IPS DF 6.9 (cell line): ENCODE measurements around the gene ZNF500.

Experiments
- DNase-seq: peaks from one replicate; pipeline ENCODE4 v3.0.0-alpha.2; 2013; ENCODE audit warnings: low read depth, low spot score
- H3K27ac ChIP-seq: one replicate; pipeline ENCODE4 v1.5.1; 2013; ENCODE audit warnings: low read length, control low read depth
- H3K27me3 ChIP-seq: 2 replicates; pipeline ENCODE4 v1.6.1; 2013; ENCODE audit warnings: mild to moderate bottlenecking, low read length; ENCODE audit not compliant: control insufficient read depth, insufficient read depth
- H3K36me3 ChIP-seq: 2 replicates; pipeline ENCODE4 v1.6.1; 2013; ENCODE audit warnings: low read length; ENCODE audit not compliant: control insufficient read depth, insufficient read depth
- H3K4me1 ChIP-seq: 2 replicates; pipeline ENCODE4 v1.6.1; 2013; ENCODE audit warnings: low read length; ENCODE audit not compliant: control insufficient read depth, insufficient read depth
- H3K4me3 ChIP-seq: 2 replicates; pipeline ENCODE4 v1.5.1; 2013; ENCODE audit warnings: mild to moderate bottlenecking, low read length
- H3K9me3 ChIP-seq: 2 replicates; pipeline ENCODE4 v1.6.1; 2013; ENCODE audit warnings: low read length, inconsistent platforms; ENCODE audit not compliant: control insufficient read depth, insufficient read depth
- WGBS: extraction: QIAGEN DNeasy Blood & Tissue Kit; methylation state at CpG from one replicate; pipeline ENCODE4 v1.1.7; 2013; ENCODE audit warnings: mixed read lengths, missing lambda C conversion rate; ENCODE audit not compliant: insufficient read length, insufficient coverage; 5-methylcytosine and 5-hydroxymethylcytosine counted together

ZNF500 gene

GRCh38 chr16:4766875-4767628, at the start of gene ZNF500:
ZNF500 (minus strand) TSS chr16:4767162; CDS start chr16:4765978, 1,184 bp downstream.
- Histone ChIP-seq H3K4me3 (peak within 1 kb of the TSS; percentile 87), H3K27ac (no peak within 1 kb of the TSS), H3K9me3 (no peaks in the 10 kb centered on the region), H3K4me1 (no peaks in the 10 kb centered on the region), H3K36me3 (peaks cover 7% of the 10 kb centered on the region), H3K27me3 (no peaks in the 10 kb centered on the region)
- no CpG with 5 or more reads among the region's 72 CpGs for WGBS
- DNase-seq, result peak; percentile 97

GRCh38 chr16:4814542-4815173, 47.7 kb upstream of the ZNF500 start:
- H3K4me1 ChIP-seq, result no peaks in the 10 kb centered on the region
- H3K27ac ChIP-seq, result no peak overlapping the region
- no peaks in the 10 kb centered on the region for H3K9me3 ChIP-seq
- H3K36me3 ChIP-seq, result peaks cover 25% of the 10 kb centered on the region; the same call in 1 of the 2 replicates
- no peak overlapping the region for H3K4me3 ChIP-seq
- no peaks in the 10 kb centered on the region for H3K27me3 ChIP-seq
- DNase-seq, result no peak
- no CpG with 5 or more reads among the region's 16 CpGs for WGBS

GRCh38 chr16:4814046-4814445, 47.1 kb upstream of the ZNF500 start:
- peaks cover 22% of the 10 kb centered on the region; the same call in 1 of the 2 replicates for H3K36me3 ChIP-seq

DNA sequence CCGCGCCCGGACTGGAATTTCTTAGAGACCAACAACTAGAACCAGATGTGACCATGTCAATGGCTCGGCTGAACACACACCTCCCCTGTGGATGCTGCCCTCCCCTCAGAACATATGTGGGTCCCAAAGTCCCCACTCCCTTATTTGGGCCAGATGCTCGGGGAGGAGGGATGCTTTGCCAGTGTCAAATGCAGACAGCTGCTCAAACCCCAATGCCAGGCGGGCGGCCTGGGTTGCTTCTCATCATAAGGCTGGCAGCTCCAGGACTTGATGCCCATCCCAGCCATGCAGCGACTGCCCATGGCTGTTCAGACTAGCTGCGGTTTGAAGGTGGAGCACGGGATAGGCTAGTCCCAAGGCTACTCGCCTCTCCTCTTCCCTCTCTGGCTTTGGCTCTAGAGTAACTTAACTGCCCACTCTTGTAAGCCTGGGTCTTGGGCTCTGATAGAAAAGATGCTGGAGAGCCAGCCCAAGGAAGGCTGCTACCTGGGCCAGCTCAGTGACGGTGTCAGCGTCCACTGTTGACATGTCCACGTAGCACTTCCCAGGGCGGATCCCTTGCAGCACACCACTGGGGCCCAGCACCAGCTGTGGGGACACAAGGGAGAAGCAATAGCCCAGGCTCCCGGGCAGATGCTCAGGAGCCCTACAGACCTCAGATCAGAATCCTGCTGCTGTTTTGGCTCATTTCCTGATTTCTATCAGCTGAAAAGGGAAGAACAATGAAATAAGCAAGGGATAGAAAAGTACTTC, 46.5 kb upstream of the ZNF500 start:
- WGBS, result no CpG with 5 or more reads among the region's 16 CpGs
- Histone ChIP-seq H3K27me3 (no peaks in the 10 kb centered on the region), H3K4me1 (no peaks in the 10 kb centered on the region), H3K27ac (no peak overlapping the region), H3K4me3 (no peak overlapping the region), H3K9me3 (no peaks in the 10 kb centered on the region), H3K36me3 (peaks cover 22% of the 10 kb centered on the region; the same call in 1 of the 2 replicates)
- no peak for DNase-seq

More at GRCh38 chr16:4814046-4814445, 47.1 kb upstream of the ZNF500 start:
- Histone ChIP-seq H3K4me1 (no peaks in the 10 kb centered on the region), H3K27ac (no peak overlapping the region), H3K4me3 (no peak overlapping the region), H3K9me3 (no peaks in the 10 kb centered on the region), H3K27me3 (no peaks in the 10 kb centered on the region)
- DNase-seq, result no peak

DNA sequence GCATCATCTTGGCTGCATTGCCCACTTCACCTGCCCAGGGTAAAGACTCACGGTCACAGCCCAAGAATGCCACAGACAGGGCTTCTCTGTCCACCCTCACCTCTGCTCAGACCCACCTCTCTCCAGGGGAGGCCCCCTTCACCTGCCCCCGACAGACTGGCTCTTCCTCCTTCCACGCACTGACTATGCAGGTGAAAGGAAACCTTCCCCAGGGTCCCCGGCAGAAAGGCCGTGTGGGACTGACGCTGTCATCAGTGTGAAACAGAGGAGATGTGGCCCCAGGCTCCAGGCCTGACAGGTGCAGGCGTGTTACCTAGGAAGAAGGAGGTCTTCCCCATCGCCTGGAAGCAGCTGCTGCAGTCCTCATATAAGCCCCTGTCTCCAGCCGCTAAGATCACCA, 44.8 kb upstream of the ZNF500 start:
- WGBS, result no CpG with 5 or more reads among the region's 9 CpGs
- Histone ChIP-seq H3K4me3 (no peak overlapping the region), H3K27ac (no peak overlapping the region), H3K36me3 (peaks cover 18% of the 10 kb centered on the region; the same call in 1 of the 2 replicates), H3K27me3 (no peaks in the 10 kb centered on the region), H3K9me3 (no peaks in the 10 kb centered on the region), H3K4me1 (no peaks in the 10 kb centered on the region)
- DNase-seq, result no peak

GRCh38 chr16:4811242-4811641, 44.3 kb upstream of the ZNF500 start:
- no peaks in the 10 kb centered on the region for H3K4me1 ChIP-seq

DNA sequence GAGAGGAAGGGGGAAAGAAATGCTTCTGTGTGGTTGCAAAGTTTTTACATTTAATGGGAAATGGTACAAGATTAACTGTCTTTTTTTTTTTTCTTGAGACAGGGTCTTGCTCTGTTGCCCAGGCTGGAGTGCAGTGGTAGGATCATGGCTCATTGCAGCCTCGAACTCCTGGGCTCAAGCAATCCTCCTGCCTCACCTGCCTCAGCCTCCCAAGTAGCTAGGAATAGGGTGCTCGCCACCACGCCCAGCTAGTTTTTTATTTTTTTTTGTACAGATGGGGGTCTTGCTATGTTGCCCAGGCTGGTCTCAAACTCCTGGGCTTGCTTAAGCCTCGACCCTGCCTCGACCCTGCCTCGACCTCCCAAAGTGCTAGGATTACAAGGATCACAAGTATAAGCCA, 39.3 kb upstream of the ZNF500 start:
- H3K4me1 ChIP-seq, result peaks cover under 1% of the 10 kb centered on the region; the same call in 1 of the 2 replicates
- whole genome bisulfite sequencing, result no CpG with 5 or more reads among the region's 6 CpGs
- H3K27me3 ChIP-seq, result no peaks in the 10 kb centered on the region
- DNase-seq, result no peak
- no peak overlapping the region for H3K27ac ChIP-seq
- no peak overlapping the region for H3K4me3 ChIP-seq
- peaks cover 3% of the 10 kb centered on the region; the same call in 1 of the 2 replicates for H3K36me3 ChIP-seq
- H3K9me3 ChIP-seq, result no peaks in the 10 kb centered on the region

More at GRCh38 chr16:4811242-4811641, 44.3 kb upstream of the ZNF500 start:
- H3K9me3 ChIP-seq, result no peaks in the 10 kb centered on the region
- H3K27ac ChIP-seq, result no peak overlapping the region
- H3K36me3 ChIP-seq, result peaks cover 18% of the 10 kb centered on the region; the same call in 1 of the 2 replicates
- no peaks in the 10 kb centered on the region for H3K27me3 ChIP-seq
- WGBS, result no CpG with 5 or more reads among the region's 3 CpGs
- H3K4me3 ChIP-seq, result no peak overlapping the region
- no peak for DNase-seq

DNA sequence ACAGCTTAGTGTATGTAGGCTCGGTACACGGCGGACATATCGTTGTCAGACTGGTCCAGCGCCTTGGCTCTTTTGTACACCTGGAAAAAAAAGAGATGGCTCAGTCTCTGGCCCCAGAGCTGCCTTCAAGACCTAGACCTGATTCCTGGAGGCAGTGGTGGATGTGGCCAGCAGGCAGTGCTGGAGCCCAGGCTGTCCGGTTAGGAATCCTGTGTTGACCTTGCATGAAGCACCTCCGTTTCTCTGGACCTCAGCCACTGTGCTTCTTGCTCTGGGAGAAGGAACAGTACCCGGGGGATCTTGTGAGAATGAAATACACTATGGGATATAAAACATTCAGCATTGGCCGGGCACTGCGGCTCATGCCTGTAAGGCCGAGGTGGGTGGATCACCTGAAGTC, 38.3 kb upstream of the ZNF500 start:
- no peaks in the 10 kb centered on the region for H3K27me3 ChIP-seq
- no CpG with 5 or more reads among the region's 11 CpGs for WGBS
- peaks cover 2% of the 10 kb centered on the region; the same call in 1 of the 2 replicates for H3K4me1 ChIP-seq
- no peak overlapping the region for H3K27ac ChIP-seq
- no peaks in the 10 kb centered on the region for H3K9me3 ChIP-seq
- DNase-seq, result no peak
- H3K4me3 ChIP-seq, result no peak overlapping the region
- peaks cover 3% of the 10 kb centered on the region; the same call in 1 of the 2 replicates for H3K36me3 ChIP-seq

DNA sequence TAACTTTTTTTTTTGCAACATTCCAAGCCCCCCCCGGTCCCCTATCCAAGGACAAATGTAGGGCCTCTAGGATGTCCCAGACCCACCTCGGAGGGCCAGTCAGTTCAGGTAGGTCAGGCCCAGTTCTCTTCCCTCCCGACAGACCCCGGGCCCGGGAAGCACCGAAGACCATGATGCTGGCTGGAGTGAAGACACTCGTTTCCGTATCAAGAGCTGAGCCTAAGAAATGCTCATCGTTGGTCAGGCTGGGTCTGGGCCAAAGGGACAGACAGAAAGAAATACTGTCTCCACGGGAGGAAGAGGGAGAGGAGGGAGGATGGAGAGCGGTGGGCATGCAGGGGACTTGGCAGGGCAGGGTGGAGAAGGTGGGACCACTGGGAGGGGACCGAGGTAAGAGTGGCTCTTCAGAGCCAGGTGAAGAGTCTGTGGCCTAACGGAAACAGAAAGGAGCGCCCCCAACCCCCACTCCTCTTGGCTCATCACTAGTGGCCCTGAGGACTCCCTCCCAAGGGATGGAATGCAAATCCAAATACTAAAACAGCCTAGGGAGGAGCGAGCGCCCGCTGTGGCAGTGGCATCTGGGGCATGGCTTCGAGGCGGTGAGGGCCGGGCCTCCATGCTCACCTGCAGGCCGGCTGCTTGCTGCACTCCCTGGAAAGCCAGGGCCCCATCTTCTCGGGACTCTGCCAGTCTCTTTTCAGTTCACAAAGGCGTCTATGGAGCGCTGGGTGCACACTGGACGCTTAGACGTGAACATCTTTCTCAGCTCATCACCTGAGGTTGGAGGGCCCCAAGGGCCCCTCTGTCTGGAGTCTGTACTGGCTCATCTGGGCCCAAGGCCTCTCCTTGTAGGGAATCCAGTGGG, 37.2 kb upstream of the ZNF500 start:
- peaks cover 8% of the 10 kb centered on the region; the same call in 1 of the 2 replicates for H3K36me3 ChIP-seq
- H3K4me1 ChIP-seq, result peaks cover 2% of the 10 kb centered on the region; the same call in 1 of the 2 replicates
- H3K4me3 ChIP-seq, result no peak overlapping the region
- DNase-seq, result no peak
- no peaks in the 10 kb centered on the region for H3K9me3 ChIP-seq
- no peaks in the 10 kb centered on the region for H3K27me3 ChIP-seq
- WGBS, result no CpG with 5 or more reads among the region's 26 CpGs
- H3K27ac ChIP-seq, result no peak overlapping the region
